ENCODE measurements around the gene COL25A1.

COL25A1 gene

DNA sequence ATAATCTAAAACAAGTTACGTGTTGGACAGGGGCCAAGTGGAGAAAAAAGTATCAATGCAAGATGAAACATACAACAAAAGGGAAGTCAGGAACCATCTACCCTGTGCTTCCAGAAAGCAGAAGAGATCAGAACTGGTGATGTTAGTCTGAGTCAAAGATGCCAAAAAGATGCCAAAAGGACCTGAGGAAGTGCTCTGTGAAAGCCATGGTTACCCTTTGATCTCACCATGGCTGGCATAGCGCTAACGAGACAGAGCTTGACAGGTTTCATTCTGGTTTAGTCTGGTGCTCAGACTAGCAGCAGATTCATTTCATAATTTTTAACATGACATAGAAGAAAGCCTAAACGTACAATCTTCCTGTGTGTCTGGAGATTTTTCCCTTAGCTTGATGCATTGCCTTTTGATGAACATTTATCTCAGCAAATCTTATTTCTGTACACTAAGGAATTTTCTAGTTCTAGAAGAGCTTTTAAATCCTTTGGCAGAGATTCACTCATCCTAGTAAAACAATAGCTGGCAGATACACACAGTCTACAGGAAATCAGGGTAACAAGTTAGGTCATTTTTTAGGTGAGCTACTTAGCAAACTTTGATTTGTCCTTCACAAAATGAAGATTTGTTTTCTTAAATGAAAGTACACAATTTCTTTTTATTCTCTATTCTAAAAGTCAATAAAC lies 87.7 kb downstream of the COL25A1 start:
- no peak for DNase-seq (ENCODE audit: low read depth)

DNA sequence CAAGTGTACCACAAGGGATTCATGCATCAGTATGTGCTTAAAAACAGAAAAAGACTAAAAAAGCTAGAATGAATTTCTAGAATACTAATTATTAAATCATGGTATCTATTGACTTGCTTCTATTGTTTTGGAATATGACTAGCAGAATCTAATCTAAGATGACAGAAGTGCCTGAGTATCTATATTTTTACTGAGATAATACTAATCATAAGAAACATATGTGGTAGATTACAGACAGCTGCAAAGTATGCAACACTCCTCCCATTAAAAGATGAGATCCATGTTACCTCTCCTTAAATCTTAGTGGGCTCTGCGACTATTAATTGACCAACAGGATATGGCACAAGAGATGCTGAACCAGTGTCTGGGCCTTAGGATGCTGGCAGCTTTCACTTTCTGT lies 89.4 kb downstream of the COL25A1 start:
- DNase-seq (ENCODE audit: low read depth): no peak

GRCh38 chr4:109211671-109212070 lies 90.8 kb downstream of the COL25A1 start:
- no peak for DNase-seq (ENCODE audit: low read depth)

DNA sequence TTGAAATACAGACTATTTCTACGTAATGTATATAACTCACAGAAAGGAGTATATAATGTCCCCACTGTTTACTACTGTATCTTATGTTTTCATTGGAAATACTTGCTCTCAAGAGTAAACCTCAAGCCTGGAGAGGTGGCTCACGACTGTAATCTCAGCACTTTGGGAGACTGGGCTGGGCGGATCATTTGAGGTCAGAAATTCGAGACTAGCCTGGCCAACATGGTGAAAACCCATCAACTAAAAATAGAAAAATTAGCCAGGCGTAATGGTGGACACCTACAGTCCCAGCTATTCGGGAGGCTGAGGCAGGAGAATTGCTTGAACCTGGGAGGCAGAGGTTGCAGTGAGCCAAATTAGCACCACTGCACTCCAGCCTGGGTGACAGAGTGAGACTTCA lies 92.8 kb downstream of the COL25A1 start:
- no peak for DNase-seq (ENCODE audit: low read depth)

DNA sequence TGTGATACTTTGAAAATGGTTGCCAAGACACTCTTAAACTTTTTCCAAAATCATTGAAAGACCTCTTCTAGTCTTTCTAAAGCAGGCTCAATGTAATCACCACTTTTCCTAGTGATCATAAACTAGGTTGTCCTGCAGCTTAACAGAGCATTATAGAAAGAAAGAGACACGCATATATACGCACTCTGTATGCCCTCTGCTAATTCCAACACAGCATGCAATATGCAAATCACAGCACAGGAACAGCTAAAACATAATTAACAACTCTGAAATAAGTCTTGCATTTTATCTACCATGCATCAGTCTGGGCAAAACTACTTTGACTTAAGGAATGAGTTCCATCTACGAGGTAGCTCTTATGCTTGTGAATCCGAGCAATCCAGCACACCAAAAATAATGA lies 94.6 kb downstream of the COL25A1 start:
- DNase-seq (ENCODE audit: low read depth): no peak

DNA sequence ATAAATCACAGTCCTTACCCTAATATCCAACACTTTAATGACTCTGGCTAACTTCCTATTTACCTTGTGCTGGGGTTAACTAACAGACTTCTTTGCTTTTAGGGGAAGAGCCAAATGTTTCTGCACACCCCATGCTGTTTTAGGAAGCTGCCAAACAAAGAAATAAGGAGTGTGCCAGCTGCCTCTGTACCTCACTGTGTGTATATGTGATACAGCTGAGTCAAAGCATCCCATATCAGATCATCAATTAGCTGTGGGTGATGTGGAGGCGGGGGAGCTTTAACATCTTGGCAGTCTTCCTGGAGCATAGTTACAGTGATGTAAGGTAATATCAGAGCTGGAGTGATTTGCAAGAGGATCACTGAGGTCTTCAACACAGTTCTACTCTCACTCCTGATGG lies 95.4 kb downstream of the COL25A1 start:
- no peak for DNase-seq (ENCODE audit: low read depth)

DNA sequence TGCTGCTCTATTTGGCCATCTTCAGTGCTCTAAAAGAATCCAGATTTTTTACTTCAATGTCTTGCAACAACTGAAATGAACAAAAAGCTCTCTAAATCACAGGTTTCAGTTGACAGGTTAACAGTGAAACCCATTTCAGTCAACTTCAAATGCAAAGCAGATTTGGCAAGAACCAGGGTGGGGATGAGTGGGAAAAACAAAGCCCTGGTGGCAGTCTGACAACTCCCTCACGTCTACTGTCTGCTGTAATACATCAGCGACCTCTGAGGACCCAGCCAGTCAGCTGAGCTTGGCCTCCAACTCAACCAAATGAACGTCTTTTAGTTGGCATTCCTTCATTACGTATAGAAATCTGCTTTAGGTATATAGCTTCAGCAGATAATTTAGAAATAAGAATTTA lies 95.8 kb downstream of the COL25A1 start:
- no peak for DNase-seq (ENCODE audit: low read depth)

GRCh38 chr4:109205186-109205585 lies 97.3 kb downstream of the COL25A1 start:
- no peak for DNase-seq (ENCODE audit: low read depth)

DNA sequence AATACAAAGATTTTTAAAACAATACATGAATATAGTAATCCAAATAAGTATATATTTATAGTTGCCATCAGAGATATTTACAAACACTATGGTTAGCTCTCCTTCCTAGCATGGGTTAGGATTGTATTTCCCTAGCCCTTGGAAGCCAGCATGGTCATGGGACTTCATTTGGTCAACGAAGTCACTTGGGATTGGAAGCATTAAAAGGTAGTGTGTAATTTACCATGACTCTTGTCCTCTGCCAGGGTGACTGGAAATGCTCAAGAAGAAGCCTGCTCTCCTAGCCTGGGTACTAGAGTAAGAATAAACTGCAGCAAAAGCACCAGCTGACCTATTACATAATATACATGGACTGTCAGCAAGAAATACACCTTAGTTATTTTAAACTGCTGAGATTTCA lies 102.9 kb downstream of the COL25A1 start:
- DNase-seq (ENCODE audit: low read depth): no peak

GRCh38 chr4:109195646-109196045 lies 106.8 kb downstream of the COL25A1 start:
- DNase-seq (ENCODE audit: low read depth): no peak

GRCh38 chr4:109191216-109191615 lies 111.2 kb downstream of the COL25A1 start:
- no peak for DNase-seq (ENCODE audit: low read depth)

- DNase-seq (ENCODE audit: low read depth): no peak
Measured at GRCh38 chr4:109186458-109186945, 116.0 kb downstream of the COL25A1 start.

- no peak for DNase-seq (ENCODE audit: low read depth)
Measured at GRCh38 chr4:109185951-109186350, 116.5 kb downstream of the COL25A1 start.

DNA sequence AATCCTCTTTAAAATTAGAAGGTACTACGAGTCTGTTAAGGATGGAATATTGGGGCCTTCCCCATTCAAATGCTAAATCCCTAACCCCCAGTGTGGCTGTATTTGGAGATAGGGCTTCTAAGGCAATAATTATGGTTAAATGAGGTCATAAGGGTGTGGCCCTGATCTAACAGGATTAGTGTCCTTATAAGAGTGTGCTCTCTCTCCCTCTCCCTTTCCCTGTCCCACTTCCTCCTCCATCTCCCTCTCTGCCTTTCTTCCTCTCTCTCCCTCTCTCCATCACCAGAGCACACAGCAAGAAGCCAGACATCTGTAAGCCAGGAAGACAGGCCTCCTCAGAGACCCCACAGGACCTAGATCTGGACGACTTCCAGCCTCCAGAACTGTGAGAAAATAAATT lies 116.9 kb downstream of the COL25A1 start:
- DNase-seq (ENCODE audit: low read depth): no peak

GRCh38 chr4:109184491-109184961 lies 117.9 kb downstream of the COL25A1 start:
- DNase-seq (ENCODE audit: low read depth): no peak

- no peak for DNase-seq (ENCODE audit: low read depth)
Measured at GRCh38 chr4:109183931-109184490, 118.4 kb downstream of the COL25A1 start.

GRCh38 chr4:109182696-109183095 lies 119.8 kb downstream of the COL25A1 start:
- DNase-seq (ENCODE audit: low read depth): no peak

DNA sequence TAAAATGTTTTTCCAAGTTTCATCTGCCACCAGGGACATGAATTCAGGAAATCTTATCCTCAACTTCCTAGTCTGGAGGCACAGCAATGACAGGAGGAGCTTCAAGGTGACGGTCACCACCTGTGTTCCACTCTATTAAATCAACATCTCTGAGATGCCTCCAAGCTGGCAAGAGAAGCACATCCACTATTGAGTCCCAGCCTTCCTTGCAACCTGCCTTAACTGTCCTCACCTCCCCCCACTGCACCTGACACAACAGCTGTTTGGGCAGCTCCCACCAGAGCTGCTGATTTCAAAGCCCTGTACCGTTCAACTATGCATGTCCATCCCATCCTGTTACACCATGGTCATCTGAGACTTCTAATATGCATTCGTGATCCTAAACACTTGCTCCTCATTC lies 123.4 kb downstream of the COL25A1 start:
- no peak for DNase-seq (ENCODE audit: low read depth)

- DNase-seq (ENCODE audit: low read depth): no peak
Measured at GRCh38 chr4:109177096-109177810, 125.2 kb downstream of the COL25A1 start.

DNA sequence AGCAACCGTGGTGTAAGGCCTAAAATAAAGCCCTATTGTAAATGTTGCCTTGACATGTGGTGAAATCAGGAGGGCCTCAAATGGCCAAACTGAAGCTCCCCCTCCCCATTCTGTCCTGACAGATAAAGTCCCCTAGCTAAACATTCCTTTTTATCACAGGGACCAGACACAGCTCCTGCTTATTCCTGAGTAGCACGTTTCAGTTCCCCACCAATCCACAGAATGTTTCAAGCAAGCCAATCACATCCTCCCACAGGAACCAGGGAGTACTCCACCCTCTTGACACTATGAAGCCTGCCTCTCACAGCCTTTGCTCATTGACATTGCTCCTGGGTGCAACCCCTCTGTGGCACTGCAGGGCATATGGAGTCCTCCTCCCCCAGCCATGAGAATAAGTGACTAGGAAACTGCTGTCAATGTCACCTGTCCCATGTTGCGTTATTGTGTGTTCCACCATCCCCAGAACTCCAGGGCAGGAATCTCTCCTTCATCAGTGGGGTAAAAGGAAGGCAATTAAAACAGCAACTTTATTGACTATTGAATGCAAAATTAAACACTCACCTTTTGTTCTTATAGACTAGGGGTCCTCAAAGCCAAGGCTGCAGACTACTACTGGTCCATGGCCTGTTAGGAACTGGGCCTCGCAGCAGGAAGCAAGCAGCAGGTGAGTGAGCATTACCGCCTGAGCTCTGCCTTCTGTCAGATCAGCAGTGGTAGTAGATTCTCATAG lies 128.1 kb downstream of the COL25A1 start:
- no peak for DNase-seq (ENCODE audit: low read depth)

DNA sequence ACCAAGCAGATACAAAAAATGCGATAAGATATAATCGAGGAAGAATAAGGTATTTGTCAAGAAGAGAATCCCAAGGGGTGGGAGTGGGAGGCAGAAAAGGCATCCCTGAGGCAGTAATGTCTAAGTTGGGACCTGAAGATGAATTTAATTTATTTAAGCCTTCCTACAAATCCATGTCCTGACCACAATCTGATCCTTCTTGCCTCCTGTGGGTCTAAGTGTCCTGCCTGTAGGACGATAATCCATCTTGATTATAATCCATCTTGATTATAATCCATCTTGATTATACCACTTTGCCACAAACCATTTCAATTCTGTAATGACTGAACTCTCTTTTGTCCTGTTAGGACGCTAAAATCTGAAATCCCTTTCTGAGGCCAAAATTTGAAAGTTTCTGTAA lies 130.2 kb downstream of the COL25A1 start:
- no peak for DNase-seq (ENCODE audit: low read depth)

DNA sequence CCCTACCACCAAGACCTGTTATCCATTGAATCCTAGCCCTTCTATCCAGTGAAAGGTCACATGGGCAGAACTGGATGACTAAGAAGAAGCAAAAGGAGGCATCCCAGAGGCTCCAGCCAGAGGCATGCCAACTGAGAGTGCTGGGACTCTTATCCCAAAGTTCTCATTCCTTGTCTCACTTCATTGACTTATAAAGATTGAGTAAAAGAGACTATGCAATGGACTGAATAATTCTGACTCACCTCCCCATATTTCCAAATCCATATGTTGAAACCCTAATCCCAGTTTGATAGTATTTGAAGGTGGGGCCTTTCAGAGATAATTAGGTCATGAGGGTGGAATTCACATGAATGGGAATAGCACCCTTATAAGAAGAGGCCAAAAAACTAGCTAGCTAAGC lies 131.4 kb downstream of the COL25A1 start:
- DNase-seq (ENCODE audit: low read depth): no peak

Measured in T follicular helper cell (primary cell).